Right kidney (tissue), 1 donor: ENCODE results near the gene CUX1.
"Not testable (repeated sequence)": the region's sequence is repeated elsewhere in the genome, so short reads cannot be mapped to it uniquely, and the experiment has no call there.

ENCODE experiments used
- DNase-seq: peaks from one replicate; pipeline ENCODE4 v3.0.0-alpha.2; 2016

The CUX1 gene

GRCh38 chr7:102008535-102009262 is 191.3 kb downstream of the CUX1 start:
- peak; percentile 16 for DNase-seq

- no peak for DNase-seq
Measured at GRCh38 chr7:102009628-102010027, 192.2 kb downstream of the CUX1 start.

GRCh38 chr7:102012112-102012830 is 194.8 kb downstream of the CUX1 start:
- not testable (repeated sequence) for DNase-seq

- no peak for DNase-seq
Measured at GRCh38 chr7:102012941-102013461, 195.6 kb downstream of the CUX1 start.

GRCh38 chr7:102018876-102019275 is 201.4 kb downstream of the CUX1 start:
- DNase-seq: no peak

GRCh38 chr7:102019461-102019860 is 202.0 kb downstream of the CUX1 start:
- no peak for DNase-seq

- DNase-seq: no peak
Measured at GRCh38 chr7:102021841-102022618, 204.6 kb downstream of the CUX1 start.

- DNase-seq: no peak
Measured at GRCh38 chr7:102024005-102024768, 206.8 kb downstream of the CUX1 start.

- no peak for DNase-seq
Measured at GRCh38 chr7:102024769-102025391, 207.5 kb downstream of the CUX1 start.

- not testable (repeated sequence) for DNase-seq
Measured at GRCh38 chr7:102025777-102026176, 208.4 kb downstream of the CUX1 start.

GRCh38 chr7:102028206-102028826 is 210.9 kb downstream of the CUX1 start:
- no peak for DNase-seq

GRCh38 chr7:102029616-102030015 is 212.2 kb downstream of the CUX1 start:
- no peak for DNase-seq

GRCh38 chr7:102030696-102031095 is 213.3 kb downstream of the CUX1 start:
- DNase-seq: no peak

GRCh38 chr7:102036958-102037357 is 219.5 kb downstream of the CUX1 start:
- DNase-seq: no peak

GRCh38 chr7:102039706-102040105 is 222.3 kb downstream of the CUX1 start:
- no peak for DNase-seq

GRCh38 chr7:102040569-102040968 is 223.1 kb downstream of the CUX1 start:
- no peak for DNase-seq

GRCh38 chr7:102042016-102042656 is 224.7 kb downstream of the CUX1 start:
- DNase-seq: no peak

GRCh38 chr7:102042796-102043195 is 225.4 kb downstream of the CUX1 start:
- DNase-seq: not testable (repeated sequence)

GRCh38 chr7:102044641-102044983 is 227.2 kb downstream of the CUX1 start:
- no peak for DNase-seq

- DNase-seq: peak; percentile 78
Measured at GRCh38 chr7:102044984-102045673, 227.7 kb downstream of the CUX1 start.
